NCI-H2029 (cell line): ENCODE measurements around the gene RUNX1.
"Not testable (repeated sequence)": the region's sequence is repeated elsewhere in the genome, so short reads cannot be mapped to it uniquely, and the experiment has no call there.

Source experiments
- DNase-seq: peaks from one replicate; lab custom pipeline; 2025; lab: John Stamatoyannopoulos, UW

Gene RUNX1

DNA sequence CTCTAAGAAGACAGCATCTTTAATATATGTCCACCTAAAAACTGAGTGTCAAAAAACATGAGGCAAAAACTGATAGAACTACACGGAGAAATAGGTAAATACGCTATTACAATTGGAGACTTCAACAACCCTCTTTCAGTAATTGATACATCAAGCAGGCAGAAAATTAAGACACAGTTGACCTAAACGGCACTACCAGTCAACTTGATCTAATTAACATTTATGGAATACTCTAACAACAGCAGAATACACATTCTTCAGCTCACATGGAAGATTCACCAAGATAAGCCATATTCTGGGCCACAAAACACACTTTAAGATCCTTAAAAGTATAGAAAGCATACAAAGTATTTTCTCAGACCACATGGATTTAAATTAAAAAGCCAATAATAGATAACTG is 242.7 kb downstream of the RUNX1 start:
- no peak for DNase-seq

DNA sequence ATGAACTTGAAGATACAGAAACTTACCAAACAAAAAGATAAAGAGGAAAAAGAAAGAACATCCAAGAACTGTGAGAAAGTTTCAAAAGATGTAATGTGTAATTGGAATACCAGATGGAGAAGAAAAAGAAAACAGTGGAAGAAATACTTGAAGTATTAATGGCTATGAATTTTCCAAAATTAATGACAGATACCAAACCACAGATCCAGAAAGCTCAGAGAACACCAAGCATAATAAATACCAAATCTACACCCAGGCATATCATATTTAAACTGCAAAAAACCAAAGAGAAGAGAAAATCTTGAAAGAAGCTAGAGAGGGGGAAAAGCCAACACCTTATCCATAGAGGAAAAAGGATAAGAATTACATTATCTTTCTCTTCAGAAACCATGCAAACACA is 243.9 kb downstream of the RUNX1 start:
- no peak for DNase-seq

DNA sequence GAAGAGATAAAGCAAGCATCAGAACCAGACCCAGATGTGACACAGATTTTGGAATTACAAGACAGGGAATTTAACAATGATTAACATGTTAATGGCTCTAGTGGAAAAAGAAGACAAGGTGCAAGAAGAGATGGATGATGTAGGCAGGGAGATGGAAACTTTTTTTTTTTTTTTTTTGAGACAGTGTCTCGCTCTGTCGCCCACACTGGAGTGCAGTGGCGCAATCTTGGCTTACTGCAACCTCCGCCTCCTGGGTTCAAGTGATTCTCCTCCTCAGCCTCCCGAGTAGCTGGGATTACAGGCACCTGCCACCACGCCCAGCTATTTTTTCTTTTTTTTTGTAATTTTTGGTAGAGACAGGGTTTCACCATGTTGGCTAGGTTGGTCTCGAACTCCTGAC is 244.5 kb downstream of the RUNX1 start:
- not testable (repeated sequence) for DNase-seq

DNA sequence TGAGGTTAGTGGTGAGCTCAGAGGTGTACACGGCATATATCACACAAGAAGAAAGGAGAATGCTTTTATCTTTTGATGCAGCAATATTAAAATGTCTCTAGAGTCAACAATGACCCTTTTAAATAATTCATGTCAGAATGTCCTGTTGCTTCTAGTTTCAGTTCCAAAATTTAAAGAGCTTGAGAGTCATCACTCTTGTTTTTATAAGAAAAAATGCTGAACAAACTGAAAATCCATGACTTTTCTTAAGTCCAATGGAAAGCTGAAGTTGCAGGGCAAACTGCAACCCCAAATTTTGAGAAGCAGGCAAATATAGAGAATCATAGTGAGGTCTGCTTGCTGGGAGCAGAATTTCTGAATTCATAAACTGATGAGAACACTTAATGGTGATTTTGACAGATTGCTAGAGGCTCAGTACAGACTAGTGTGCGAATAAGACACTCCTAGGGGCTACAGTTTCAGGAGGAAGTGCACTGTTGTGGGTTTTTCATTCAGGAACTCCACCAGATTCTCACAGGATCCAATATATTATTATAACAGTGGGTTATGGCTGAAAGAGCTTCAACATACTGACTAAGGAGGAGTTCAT is 245.2 kb downstream of the RUNX1 start:
- no peak for DNase-seq

DNA sequence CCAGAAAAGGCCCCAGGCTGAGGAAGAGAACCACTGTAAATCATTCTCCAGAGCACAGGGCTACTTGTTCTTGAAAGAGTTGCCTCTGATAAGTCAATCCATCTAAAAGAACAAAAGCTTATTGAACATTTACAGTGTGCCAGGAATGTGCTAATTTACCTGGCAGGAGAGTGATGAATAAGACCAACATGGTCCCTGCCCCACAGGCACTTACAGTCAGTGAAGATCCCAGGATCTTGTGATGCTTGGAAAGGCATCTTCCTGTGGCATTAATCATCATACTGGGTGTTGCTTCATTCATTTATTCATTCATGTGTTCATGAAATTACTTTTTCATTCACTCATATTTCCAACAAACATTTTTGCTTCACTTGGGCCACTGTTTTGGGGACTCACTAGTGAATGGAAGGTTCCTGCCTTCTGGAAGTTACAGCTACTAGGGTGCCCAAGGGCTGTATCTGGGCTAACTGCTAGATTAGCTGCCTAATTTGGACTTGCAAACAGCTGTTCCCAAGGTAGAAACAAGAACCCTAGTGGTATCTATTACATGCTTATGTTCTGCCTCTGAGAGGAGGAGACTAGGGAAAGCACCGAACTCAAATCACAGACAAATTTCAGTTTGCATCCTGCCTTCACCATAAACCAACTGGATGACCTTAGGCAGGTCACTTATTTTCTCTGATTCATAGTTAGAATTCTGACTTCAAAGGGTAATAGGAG is 246.8 kb downstream of the RUNX1 start:
- DNase-seq: no peak

DNA sequence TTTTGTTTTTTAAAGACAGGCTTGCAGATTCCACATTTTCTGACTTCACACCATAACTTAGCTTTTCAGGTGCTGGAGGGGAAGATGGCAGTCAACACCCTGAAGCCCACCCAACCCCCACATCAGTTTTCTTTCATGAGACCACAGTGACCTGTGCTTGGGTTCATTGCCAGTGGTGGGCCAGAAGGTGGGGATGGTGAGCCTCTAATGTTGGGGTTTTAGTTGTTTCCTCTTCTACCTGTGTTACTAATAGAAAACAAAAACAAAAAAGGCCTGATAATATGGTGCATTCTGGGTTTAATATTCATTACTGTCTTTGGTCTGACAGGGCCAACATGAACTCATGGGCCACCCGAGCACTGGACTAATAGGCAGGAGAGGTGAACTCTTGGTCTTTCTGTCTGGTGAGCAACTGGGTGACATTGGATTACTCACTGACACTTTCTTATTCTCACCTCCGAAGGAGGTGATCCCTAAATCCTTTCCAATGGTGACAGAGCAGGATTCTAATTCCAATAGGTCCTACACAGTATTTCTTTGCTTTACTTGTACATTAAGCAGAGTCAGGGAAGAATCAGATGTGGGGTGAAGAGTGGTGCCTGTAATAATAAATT is 247.5 kb downstream of the RUNX1 start:
- DNase-seq: no peak

DNA sequence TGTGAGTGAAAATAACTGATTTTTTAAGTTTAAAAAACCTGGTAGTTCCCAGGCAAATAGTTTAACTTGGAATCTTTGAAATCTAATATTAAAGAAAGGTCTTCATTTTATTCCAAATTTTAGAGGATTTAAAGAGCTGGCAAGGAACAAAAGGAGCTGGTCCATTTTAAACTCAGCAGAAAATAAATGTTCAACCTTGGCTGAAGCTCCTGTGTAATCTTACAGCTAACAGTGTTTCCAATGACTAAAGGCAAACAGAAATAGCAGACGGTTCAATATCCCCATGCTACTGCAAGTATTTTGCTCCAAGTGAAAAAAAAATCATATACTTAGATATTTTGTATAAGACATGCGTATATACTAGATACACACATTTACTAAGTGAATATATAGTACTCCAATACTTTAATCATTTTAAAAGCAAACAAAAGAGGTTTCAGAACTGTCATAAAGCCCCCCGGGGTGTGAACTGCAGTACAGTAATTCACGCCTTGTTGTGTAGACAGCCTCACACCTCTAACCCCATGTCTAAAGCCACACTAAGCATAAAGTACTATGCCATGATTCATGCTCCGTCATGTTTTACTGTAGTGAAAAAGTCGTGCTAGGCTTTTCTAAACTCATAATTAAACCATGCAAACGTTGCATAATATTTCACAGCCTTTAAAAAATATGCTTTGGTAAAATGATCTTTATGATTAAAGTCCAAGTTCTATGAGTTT is 248.1 kb downstream of the RUNX1 start:
- DNase-seq: no peak

DNA sequence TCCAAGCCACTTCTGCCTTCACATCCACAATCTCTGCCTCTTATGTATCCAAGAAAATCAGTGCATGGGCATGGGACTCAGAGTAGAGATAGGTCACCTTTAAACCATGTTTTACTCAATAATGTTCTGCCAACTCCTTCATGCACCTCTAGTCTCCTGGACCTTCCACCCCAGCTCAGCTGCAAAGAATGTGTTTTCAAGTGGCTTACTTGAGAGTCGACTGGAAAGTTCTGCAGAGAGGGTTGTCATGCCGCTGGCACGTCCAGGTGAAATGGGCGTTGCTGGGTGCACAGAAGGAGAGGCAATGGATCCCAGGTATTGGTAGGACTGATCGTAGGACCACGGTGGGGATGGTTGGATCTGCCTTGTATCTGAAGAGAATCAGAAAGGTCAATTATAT is 250.0 kb downstream of the RUNX1 start:
- no peak for DNase-seq

DNA sequence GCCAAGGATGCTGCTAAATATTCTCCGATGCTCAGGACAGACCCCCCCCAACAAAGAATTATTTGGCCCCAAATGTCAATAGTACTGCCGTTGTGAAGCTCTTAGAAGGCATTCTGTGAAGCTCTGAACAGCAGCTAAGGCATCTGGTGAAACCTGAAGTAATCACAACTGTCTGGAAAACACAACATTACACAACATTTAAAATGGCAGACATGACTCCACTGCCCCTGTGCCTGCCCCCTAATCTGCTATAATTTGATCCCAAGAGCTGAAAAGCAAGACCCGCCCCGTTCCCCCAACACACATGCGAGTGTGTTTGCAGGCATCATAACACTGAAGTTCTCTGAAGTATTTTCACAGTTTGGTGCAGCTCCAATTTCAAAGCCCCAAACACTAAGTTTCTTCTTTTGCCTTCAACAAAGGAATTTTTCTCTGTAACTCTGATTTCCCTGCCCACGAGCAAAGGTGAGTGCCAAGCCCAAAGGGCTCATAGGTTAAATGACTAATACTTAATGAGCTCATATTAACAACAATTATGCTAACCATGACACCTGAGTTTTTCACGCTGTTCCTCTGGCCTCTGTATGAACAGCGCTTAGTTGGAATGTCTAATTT is 251.1 kb downstream of the RUNX1 start:
- DNase-seq: no peak

DNA sequence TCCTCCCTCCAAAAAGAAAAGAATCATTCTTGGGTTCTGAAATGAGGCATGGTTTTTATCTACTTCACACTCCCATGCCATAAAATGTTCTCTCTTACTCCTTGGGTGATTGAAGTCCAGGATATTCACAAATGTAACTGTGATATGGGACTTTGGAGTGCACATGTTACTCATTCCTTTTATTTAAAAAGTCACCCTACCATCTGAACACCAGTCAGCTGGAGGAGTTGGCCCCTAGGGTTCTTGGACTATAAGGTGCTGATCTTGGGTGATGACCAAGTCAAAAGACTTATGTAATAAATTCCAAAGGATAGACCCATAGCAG is 251.9 kb downstream of the RUNX1 start:
- no peak for DNase-seq

DNA sequence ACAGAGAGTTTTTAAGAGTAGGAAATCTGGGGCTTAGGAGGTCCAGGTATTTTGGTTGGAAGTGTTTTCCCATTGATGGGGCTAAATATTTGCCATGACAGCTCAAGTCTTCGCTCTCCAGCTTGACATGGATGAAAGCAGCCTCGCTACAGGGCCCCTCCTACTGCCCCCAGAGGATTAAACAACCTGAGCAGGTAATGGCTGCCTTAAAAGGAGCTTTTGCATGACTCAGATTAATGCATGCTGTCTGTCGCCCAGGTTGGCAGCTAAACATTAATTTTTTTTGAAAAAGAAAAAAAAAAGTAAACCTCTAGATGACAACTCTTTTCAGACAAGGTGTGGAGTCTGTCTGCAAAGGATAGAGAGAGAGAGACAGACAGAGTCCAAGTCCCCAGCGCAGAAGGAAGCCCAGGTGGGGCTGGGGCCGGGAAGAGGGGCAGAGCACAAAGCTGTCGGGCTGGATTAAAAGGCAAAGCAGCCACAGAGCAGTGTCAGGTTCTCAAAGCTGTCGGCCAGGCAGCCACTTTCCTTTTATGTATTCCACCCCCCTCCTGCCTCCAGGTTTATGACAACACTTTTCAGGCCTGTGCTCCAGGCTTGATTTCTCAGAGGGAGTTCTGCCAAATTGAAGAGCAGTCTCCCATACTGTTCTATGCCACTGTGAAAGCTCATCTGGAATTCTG is 252.4 kb downstream of the RUNX1 start:
- peak; percentile 65 for DNase-seq

DNA sequence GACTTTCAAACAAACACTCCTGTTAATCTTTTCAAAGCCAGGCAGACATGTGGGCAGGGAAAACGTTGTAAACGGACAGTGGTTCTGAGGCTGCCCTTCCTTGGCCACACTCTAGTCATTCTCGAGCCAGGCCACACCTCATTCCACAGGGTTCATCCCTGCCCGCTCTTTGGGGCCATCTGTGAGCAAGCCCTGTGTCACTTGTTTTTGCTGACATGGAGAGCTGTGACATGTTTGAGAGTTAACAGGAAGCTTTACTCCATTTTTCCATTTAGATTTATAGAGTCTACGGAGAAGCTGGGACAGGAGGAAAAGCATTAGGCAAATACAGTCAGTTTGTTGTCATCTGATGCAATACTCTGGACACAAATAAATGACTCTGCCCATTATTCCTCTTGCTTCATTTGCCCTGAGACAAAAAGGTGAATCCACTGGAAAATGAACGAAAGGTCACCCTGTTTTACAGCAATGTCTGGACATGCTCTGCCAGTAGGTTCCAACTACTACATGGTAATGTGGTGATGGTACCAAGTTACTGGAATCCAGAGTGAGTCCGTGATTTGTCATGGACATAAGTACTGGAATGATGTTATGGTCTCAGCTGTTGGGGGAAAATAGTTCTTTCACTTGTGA is 253.4 kb downstream of the RUNX1 start:
- peak; percentile 26 for DNase-seq

DNA sequence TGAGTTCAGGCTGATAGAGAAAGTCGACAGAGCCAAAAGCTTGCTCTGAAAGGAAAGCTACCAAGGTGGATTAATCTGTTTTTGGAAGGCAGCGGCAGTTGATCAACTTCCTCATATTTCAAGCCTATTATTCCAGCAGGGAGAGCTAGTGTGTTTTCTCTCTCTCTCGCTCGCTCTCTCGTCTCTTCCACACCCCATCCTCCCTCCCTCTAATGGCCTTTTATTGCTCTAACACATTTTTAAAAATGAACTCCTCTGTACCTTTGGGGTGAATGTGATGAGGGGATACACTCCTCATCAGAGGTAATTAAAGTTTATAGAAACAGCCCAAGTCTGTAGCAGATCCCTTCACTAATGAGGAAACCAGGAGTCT is 253.9 kb downstream of the RUNX1 start:
- peak; percentile 64 for DNase-seq

DNA sequence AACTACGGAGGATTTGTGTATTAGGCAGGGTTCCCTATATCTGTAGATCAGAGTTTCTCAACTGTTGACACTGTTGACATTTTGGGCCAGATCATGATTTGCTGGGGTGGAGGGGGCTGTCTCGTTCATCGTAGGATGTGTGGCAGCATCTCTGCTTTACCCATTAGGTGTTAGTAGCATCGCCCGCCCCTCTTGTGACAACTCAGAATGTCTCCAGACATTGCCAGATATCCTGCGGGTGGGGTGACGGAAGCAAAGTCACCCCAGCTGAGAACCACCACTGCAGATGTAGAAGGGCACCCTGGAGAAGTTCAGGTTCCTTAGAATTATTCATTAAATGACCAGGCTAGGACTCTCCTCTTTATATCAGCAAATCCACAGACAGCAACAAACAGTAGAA is 254.4 kb downstream of the RUNX1 start:
- DNase-seq: no peak

DNA sequence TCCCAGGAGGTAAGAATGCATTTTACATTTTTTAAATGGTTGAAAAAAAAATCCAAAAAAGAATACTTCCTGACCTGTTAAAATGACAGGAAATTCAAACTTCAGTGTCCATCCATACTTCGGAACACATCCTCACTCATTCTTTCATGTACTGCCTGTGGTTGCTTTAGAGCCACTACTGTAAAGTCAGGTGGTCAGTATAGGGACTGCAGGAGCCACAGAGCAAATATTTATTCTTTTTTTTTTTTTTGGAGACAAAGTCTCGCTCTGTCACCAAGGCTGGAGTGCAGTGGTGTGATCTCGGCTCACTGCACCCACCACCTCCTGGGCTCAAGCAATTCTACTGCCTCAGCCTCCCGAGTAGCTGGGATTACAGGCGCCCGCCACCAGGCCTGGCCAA is 255.6 kb downstream of the RUNX1 start:
- DNase-seq: peak; percentile 19

DNA sequence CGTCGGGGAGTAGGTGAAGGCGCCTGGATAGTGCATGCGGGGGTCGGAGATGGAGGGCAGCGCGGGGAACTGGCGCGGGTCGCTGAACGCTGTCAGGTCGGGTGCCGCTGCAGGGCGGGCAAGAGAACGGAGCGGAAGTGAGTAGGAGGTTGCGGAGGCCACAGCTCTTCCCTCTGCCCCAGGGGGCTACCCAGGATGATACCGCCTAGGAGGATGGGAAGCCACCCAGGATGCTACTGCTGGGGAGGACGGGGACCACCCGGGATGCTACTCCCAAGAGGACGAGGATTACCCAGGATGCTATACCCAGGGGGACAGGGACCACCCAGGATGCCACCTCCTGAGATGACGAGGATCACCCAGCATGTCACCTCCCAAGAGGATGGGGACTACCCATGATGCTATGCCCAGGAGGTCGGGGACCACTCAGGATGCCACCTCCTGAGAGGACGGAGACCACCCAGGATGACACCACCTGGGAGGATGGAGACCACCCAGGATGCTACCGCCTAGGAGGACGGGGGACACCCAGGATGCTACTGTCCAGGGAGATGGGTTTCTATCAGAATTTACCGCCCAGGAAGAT is 256.5 kb downstream of the RUNX1 start:
- DNase-seq: no peak

DNA sequence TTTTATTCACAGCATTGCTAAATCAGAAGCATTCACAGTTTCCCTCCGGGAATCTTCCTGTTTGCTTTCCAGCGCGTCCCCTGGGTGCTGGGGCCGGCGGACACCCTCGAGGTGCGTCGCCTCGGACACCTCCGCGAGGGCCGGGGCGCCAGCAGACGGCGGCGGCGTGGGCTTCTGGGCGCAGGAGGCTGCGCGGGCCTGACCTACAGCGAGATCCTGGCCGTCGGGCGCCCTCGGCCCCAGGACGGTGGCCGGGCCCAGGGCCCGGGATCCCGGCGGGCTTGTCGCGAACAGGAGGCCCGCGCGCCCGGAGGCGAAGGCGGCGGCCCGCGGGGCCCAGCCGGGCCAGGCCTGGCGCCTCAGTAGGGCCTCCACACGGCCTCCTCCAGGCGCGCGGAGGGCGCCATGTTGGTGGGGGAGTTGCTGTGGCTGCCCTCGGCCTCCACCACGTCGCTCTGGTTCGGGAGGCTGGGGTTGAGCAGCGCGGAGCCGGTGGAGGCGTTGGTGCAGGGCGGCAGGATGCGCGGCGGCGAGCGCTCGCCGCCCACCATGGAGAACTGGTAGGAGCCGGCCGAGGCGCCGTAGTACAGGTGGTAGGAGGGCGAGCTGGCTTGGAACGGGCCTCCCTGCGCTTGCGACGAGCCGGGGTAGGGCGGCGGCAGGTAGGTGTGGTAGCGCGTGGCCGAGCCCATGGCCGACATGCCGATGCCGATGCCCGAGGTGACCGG is 257.2 kb downstream of the RUNX1 start:
- no peak for DNase-seq

DNA sequence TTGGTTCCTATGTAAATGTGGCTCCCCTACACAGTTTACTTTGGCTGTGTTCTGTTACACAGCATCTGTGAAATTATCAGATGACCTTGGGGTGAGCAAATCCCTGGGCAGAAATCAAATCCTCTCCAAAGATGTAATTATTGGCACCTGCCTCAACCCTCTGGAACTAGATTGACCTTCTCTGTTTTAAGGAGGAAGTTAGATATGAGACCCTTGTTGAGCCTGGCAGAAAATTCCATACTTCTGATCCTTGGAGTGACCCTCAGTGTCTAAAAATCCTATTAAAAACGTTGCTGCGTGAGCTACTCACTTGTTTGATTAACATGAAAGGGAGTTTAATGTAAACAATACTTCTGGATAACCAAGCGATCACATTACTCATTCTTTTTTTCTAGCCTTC is 258.3 kb downstream of the RUNX1 start:
- DNase-seq: no peak

DNA sequence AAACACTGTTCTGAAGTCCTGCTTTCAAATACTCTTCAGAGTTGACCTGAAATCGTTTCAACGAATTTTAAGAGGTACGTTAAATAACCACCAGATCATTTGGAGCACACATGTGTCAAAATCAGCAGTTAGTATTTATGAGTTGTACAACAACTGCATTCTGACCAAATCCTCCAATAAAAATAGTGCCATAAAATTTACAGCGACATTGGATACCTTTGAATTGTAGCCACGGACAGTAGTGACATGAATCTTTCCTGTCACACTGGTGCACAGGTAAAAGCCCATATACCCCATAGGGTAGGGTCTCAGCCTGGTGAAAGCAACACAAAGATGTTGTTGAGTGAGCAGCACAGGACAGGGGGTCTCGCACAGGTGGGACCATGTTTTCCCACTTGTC is 258.8 kb downstream of the RUNX1 start:
- no peak for DNase-seq

DNA sequence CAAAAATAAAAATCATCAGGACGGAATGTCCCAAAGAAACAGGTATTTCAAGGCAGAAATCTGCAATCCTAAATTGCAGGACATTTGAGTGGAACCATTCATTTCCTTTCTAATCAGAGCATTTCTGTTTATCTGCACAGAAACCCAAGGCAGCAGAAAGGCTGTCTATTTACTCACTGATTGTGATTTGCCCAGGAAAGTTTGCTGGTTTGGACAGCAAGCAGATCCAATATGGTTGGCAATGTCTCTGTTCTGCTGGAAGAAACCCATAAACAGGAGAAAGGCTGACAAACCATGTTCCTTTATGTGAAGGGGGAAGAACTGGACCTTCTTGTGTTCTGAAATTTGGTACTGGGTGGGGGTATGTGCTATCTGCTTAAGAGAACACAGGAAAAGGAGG is 260.2 kb downstream of the RUNX1 start:
- DNase-seq: no peak

DNA sequence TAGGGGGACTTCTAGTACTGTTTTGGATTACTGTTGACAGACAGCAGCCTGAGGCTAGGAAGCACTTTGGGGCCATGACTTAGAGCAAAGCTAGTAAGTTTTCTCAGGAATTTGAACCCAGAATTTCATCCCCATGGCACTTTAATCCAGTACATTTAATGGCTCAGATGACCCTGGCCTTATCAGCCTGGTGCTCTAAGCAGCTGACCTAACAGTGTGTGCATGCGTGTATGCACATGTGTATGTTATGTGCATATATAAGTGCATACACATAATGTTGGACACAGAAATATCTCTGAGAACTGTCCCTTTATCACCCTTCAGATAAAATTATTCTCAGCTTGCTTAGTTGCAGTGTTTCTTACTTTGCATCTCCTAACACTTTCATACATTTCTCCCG is 265.3 kb downstream of the RUNX1 start:
- no peak for DNase-seq
